ENCODE results near the gene CDK14. TPM values are rescaled to one million over a fixed set of nuclear protein-coding genes. Genes with fewer than 3 reads are reported as not detected.
A peak's percentile ranks its signal among the peaks of the same experiment; 100 is the strongest.

CDK14 gene
- 1.6 and 1.9 TPM in 2 replicates for total RNA-seq

DNA sequence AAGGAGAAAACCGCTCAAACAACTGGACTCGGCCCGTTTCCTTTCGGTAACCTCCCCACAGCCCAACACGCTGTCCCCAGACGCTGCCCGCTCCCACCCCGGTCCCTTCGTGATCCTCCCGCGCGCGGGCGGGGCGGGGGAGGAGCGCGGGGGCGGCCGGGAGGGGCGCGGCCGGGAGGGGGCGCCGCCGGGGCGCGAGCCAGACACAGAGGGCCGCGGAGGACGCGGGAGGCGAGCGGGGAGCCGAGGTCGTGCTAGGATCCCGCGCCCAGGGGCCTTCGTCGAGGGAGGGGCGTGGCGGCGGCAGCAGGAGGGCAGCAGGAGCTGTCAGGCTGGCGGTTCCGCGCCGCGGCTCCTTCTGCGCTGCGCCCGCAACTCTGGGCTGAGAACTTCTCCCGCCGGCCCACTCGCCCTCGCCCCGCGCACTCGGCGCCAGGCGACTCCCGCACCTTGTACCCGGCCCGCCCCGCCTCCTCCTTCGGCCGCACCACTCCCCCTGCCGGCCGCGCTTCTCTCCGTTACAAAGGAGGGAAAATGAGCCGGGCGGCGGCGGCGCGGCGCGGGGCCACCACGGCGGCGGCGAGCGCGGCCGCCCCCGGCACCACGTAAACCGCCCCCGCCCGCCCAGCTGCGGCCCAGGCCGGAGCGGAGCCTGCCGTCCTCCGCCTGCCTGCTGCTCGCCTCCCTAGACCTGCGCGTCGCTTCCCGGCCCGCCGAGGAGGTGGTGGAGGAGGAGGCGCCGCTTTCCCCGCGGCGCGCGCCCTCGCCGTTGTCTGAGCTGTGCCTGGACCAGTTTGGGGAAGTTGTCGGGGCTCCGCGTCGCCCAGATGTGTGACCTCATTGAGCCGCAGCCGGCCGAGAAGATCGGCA lies at the start of gene CDK14:
CDK14 (plus strand) TSS at position 521 of the 870 bp plus-strand sequence; CDS start at position 828, 307 bp downstream.
- Mint-ChIP-seq H3K4me1 (ENCODE audit: low read depth) (peaks cover 16% of the 10 kb centered on the region), H3K27me3 (ENCODE audit: insufficient read depth) (peaks cover 61% of the 10 kb centered on the region), H3K9me3 (no peaks in the 10 kb centered on the region), H3K27ac (no peak within 1 kb of the TSS), H3K4me3 (peak within 1 kb of the TSS; percentile 83), H3K36me3 (ENCODE audit: low read depth) (no peaks in the 10 kb centered on the region)
- intact Hi-C loops (cut with micrococcal nuclease), result no loop called here
- peak; percentile 24 for DNase-seq (ENCODE audit: low spot score)

DNA sequence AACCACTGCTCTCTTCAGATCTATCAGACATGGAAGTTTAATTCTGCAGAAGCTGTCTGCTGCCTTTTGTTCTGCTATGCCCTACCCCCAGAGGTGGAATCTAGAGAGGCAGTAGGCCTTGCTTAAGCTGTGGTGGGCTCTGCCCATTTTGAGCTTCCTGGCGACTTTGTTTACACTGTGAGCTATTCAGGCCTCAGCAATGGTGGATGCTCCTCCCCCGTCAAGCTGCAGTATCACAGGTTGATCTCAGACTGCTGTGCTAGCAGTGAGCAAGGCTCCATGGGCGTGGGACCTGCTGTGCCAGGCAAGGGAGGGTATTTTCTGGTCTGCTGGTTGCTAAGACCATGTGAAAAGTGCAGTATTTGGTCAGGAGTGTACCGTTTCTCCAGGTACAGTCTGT lies 45.1 kb upstream of the CDK14 start:
- intact Hi-C loops (cut with micrococcal nuclease), result no loop called here
- Mint-ChIP-seq H3K9me3 (no peaks in the 10 kb centered on the region), H3K27me3 (ENCODE audit: insufficient read depth) (peaks cover 2% of the 10 kb centered on the region), H3K27ac (no peak overlapping the region), H3K4me1 (ENCODE audit: low read depth) (no peaks in the 10 kb centered on the region), H3K36me3 (ENCODE audit: low read depth) (no peaks in the 10 kb centered on the region), H3K4me3 (no peak overlapping the region)
- DNase-seq (ENCODE audit: low spot score), result no peak

DNA sequence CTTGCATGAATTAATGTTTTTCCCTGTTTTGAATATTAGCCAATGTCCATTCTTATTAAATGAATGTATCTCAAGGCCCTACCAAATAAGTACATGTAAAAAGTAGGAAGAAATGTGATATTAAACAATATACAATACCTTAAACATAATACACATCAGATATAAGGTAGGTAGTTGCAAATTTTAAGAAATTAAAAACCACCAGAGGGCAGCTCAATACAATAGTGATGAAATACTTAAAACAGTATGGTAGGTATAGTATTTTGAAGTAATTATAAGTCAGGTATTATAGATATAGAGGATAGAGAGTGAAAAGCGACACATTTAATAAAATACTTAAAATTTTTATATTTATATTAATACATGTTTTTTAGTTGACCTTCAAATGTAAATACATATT lies 43.6 kb upstream of the CDK14 start:
- intact Hi-C loops (cut with micrococcal nuclease), result loop anchor here (1.0 kb wide), 1 partner anchor 77 kb away; no protein-coding TSS in a partner anchor
- H3K27ac Mint-ChIP-seq, result no peak overlapping the region

DNA sequence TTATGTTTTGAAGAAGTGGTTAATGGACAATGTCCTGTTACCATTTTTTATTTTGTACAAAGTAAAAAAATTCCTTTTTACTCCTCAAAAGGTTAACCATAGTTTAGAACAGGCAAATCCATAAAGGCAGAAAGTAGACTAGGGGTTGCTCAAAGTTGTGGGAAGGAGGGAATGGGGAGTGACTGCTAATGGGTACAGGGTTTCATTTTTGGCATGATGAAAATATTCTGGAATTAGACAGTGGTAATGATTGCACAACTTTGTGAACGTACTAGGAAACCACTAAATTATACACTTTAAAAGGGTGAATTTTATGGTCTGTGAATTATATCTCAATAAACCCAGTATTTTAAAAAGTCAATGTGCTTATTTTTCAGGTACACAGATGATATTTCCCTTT lies 35.4 kb upstream of the CDK14 start:
- Mint-ChIP-seq H3K4me1 (ENCODE audit: low read depth) (no peaks in the 10 kb centered on the region), H3K27me3 (ENCODE audit: insufficient read depth) (no peaks in the 10 kb centered on the region), H3K36me3 (ENCODE audit: low read depth) (no peaks in the 10 kb centered on the region), H3K4me3 (no peak overlapping the region), H3K27ac (no peak overlapping the region), H3K9me3 (no peaks in the 10 kb centered on the region)
- DNase-seq (ENCODE audit: low spot score), result no peak
- intact Hi-C loops (cut with micrococcal nuclease), result no loop called here

More for the DNA sequence above, 43.6 kb upstream of the CDK14 start:
- Mint-ChIP-seq H3K27me3 (ENCODE audit: insufficient read depth) (peaks cover 2% of the 10 kb centered on the region), H3K36me3 (ENCODE audit: low read depth) (no peaks in the 10 kb centered on the region), H3K4me1 (ENCODE audit: low read depth) (no peaks in the 10 kb centered on the region), H3K4me3 (no peak overlapping the region), H3K9me3 (no peaks in the 10 kb centered on the region)
- no peak for DNase-seq (ENCODE audit: low spot score)

DNA sequence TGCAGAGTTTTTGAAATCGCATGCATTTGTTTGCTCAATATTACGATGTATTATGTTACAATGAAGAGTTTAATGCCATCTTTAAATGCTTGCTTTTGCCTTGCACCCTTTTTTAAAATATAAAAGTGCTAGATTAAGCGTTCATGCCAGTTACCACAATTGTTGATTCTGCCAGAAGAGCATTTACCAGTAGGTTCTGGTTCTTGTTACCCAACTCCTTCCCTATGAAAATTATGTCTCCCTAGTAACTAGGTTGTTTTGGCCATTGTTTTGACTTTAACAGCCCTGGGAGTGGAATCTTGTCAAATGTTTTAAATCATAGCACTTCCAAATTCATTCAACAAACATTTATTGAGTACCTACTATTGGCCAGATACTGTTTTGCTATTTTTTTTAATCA lies 32.8 kb upstream of the CDK14 start:
- no peaks in the 10 kb centered on the region for H3K9me3 Mint-ChIP-seq
- no peak overlapping the region for H3K27ac Mint-ChIP-seq
- DNase-seq (ENCODE audit: low spot score), result no peak
- no peaks in the 10 kb centered on the region for H3K4me1 Mint-ChIP-seq (ENCODE audit: low read depth)
- H3K36me3 Mint-ChIP-seq (ENCODE audit: low read depth), result no peaks in the 10 kb centered on the region
- H3K4me3 Mint-ChIP-seq, result no peak overlapping the region
- intact Hi-C loops (cut with micrococcal nuclease), result no loop called here
- no peaks in the 10 kb centered on the region for H3K27me3 Mint-ChIP-seq (ENCODE audit: insufficient read depth)

DNA sequence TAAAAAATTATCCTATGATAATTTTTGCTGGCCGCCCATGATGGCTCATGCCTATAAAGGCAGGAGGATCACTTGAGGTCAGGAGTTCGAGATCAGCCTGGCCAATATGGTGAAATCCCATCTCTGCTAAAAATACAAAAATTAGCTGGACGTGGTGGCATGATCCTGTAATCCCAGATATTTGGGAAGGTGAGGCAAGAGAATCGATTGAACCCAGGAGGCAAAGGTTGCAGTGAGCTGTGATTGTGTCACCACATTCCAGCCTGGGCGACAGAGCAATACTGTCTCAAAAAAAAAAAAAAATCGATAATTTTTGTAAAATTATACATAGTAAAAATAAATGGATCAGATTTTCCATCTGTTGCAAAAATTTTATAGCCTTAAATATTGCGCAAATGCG lies 31.7 kb upstream of the CDK14 start:
- Mint-ChIP-seq H3K9me3 (no peaks in the 10 kb centered on the region), H3K36me3 (ENCODE audit: low read depth) (no peaks in the 10 kb centered on the region), H3K4me3 (no peak overlapping the region), H3K27ac (no peak overlapping the region), H3K4me1 (ENCODE audit: low read depth) (no peaks in the 10 kb centered on the region), H3K27me3 (ENCODE audit: insufficient read depth) (no peaks in the 10 kb centered on the region)
- DNase-seq (ENCODE audit: low spot score), result no peak
- intact Hi-C loops (cut with micrococcal nuclease), result no loop called here

DNA sequence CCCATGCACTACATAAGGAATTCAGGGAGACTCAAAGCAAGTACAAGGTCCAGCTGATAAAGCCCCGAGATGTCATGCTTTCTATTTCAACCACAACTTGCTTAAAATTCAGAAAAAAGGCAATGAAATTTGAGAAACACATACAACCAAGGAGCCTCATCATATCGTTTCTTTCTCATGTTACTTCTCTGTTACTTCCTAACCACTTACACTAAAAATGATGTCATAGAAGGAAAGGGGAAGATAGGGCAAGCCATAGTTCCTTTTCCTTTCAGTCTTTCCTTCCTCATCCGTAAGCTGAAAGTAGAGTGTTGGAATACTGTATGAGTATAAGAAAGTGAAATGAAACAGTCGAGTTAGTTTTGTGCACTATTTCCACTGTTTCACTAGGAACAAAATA lies 27.9 kb upstream of the CDK14 start:
- no peak overlapping the region for H3K27ac Mint-ChIP-seq
- no peak for DNase-seq (ENCODE audit: low spot score)
- no peak overlapping the region for H3K4me3 Mint-ChIP-seq
- intact Hi-C loops (cut with micrococcal nuclease), result no loop called here
- no peaks in the 10 kb centered on the region for H3K27me3 Mint-ChIP-seq (ENCODE audit: insufficient read depth)
- H3K36me3 Mint-ChIP-seq (ENCODE audit: low read depth), result no peaks in the 10 kb centered on the region
- no peaks in the 10 kb centered on the region for H3K9me3 Mint-ChIP-seq
- no peaks in the 10 kb centered on the region for H3K4me1 Mint-ChIP-seq (ENCODE audit: low read depth)

DNA sequence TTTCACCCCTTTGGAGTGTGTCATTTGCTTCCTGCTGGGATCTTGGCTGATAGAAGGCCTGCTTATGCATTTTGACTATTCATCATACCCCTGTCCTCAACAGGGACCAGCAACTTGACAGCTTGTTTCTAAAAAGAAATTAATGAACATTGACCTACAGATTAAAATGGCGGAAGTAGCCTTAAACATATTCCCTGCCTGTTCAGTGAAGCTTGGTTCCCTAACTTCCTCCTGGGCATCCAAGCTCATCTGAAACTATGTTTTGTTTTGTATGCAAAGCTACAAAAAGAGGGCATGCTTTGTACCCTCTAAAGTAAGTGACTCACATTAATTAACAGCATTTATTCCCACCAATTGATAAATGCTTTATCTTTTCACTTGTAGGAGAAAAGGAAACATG lies 26.8 kb upstream of the CDK14 start:
- Mint-ChIP-seq H3K27me3 (ENCODE audit: insufficient read depth) (no peaks in the 10 kb centered on the region), H3K4me3 (no peak overlapping the region), H3K9me3 (no peaks in the 10 kb centered on the region), H3K27ac (no peak overlapping the region), H3K36me3 (ENCODE audit: low read depth) (no peaks in the 10 kb centered on the region), H3K4me1 (ENCODE audit: low read depth) (no peaks in the 10 kb centered on the region)
- intact Hi-C loops (cut with micrococcal nuclease), result no loop called here
- no peak for DNase-seq (ENCODE audit: low spot score)

DNA sequence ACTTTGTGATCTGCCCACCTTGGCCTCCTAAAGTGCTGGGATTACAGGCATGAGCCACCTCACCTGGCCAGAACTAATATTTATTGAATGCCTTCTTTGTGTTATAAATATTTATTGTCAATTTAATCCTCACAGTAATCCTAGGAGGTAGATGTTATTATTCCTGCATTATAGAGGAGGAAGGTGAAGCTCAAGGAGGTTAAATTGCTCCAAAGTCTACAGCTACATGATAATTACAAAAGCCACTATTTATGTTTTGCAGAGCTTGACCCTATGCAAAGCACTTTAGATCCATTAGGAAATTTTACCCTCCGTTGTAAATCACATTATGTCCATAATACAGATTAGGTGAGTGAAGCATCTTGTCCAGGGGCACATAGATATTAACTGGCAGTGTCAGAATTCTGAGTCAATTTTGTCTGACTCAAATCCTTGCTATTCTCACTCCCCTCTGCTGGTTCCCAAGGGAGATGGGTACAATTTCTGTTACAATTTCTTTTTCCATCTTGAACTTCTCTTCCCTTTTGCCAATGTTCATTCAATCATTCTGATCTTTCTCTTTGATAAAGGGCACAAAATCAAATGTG lies 25.7 kb upstream of the CDK14 start:
- Mint-ChIP-seq H3K27ac (no peak overlapping the region), H3K36me3 (ENCODE audit: low read depth) (no peaks in the 10 kb centered on the region), H3K9me3 (no peaks in the 10 kb centered on the region), H3K4me1 (ENCODE audit: low read depth) (no peaks in the 10 kb centered on the region), H3K4me3 (no peak overlapping the region), H3K27me3 (ENCODE audit: insufficient read depth) (no peaks in the 10 kb centered on the region)
- intact Hi-C loops (cut with micrococcal nuclease), result no loop called here
- no peak for DNase-seq (ENCODE audit: low spot score)

DNA sequence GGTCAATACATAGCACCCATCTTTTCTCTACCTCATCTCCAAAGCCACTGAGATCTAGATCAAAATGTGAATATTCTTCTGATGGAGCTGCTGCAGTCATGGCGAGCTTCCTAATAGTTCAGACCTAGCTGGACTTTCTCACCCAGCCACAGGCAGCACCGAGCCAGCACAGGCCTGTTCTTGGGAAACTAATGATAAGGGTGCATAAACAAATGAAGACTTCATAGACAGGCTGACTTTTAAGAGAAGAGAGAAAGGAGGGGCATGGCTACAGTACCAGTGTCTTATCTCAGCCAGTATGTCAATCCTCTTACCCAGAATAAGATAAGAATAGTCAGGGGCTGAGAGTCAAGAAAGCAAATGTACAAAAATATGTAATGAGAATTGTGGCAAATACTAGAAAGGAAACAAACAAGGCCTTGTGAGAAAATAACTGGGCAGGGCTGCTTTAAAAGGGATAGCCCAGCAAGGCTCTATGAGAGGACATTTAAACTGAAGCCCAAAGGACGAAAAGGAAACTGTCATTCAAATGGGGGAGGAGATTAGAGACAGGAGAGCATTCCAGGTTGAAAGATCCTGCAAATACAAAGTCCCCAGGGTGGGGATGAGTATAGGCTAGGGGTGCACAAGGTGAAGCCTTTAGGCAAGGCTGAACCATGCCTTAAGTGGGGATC lies 21.8 kb upstream of the CDK14 start:
- DNase-seq (ENCODE audit: low spot score), result no peak
- no peaks in the 10 kb centered on the region for H3K36me3 Mint-ChIP-seq (ENCODE audit: low read depth)
- no peaks in the 10 kb centered on the region for H3K27me3 Mint-ChIP-seq (ENCODE audit: insufficient read depth)
- H3K4me1 Mint-ChIP-seq (ENCODE audit: low read depth), result no peaks in the 10 kb centered on the region
- no peak overlapping the region for H3K27ac Mint-ChIP-seq
- H3K4me3 Mint-ChIP-seq, result no peak overlapping the region
- no peaks in the 10 kb centered on the region for H3K9me3 Mint-ChIP-seq
- intact Hi-C loops (cut with micrococcal nuclease), result no loop called here

DNA sequence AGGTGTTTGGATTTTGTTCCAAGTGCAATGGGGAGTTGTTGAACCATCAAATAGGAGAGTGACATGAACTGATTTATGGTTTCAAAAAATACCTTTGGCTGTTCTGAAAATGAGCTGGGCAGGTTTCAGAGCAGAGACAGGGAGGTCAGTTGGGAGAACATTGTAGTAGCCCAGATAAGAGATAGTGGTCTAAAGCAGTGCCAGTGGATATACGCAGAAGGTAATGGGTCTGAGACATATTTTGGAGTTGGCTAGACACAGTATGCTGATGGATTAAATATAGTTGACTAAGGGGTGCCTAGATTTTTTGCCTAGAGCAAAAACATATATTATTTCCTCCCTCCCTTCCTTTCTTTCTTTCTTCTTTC lies 21.3 kb upstream of the CDK14 start:
- no peak overlapping the region for H3K4me3 Mint-ChIP-seq
- intact Hi-C loops (cut with micrococcal nuclease), result no loop called here
- no peaks in the 10 kb centered on the region for H3K9me3 Mint-ChIP-seq
- DNase-seq (ENCODE audit: low spot score), result no peak
- H3K4me1 Mint-ChIP-seq (ENCODE audit: low read depth), result no peaks in the 10 kb centered on the region
- no peaks in the 10 kb centered on the region for H3K27me3 Mint-ChIP-seq (ENCODE audit: insufficient read depth)
- H3K36me3 Mint-ChIP-seq (ENCODE audit: low read depth), result no peaks in the 10 kb centered on the region
- H3K27ac Mint-ChIP-seq, result no peak overlapping the region

DNA sequence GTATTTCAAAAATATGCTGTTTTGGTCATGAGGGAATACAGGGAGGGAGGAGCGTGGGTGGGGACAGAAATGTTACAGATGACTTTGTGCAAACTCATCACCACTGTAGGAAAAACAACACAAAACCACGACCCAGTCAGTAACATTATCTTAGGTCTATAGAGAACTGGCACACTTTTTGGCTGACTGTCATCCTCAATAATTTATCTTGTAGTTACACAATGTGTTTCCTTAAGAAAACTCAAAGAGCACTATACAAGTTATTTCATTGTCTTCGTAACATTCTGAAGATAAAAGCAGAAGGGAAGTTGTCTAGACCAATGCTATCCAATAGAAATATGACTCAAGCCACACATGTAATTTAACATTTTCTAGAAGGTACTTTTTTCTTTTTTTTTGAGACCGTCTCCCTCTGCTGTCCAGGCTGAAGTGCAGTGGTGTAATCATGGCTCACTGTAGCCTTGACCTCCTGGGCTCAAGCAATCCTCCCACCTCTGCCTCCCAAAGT lies 16.9 kb upstream of the CDK14 start:
- no peak for DNase-seq (ENCODE audit: low spot score)
- Mint-ChIP-seq H3K9me3 (no peaks in the 10 kb centered on the region), H3K4me1 (ENCODE audit: low read depth) (no peaks in the 10 kb centered on the region), H3K36me3 (ENCODE audit: low read depth) (no peaks in the 10 kb centered on the region), H3K4me3 (no peak overlapping the region), H3K27me3 (ENCODE audit: insufficient read depth) (no peaks in the 10 kb centered on the region), H3K27ac (no peak overlapping the region)
- intact Hi-C loops (cut with micrococcal nuclease), result no loop called here

DNA sequence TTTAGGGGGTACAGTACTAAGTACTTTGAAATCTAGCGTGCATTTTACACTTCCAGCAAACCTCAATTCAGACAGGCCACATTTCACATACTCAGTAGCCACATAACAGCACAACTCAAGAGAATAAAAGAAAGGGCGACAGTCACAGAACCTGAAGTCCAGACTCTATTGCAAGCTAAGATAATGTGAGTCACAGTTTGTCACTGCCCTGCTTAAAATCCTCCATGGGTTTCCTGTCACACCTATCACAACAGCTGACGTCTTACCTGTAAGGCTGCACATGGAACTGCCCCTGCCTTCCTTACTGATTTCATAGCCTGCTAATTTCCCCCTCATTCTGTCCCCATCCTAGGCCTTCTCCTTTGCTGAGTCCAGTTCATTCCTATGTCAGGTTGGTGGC lies 16.1 kb upstream of the CDK14 start:
- no peaks in the 10 kb centered on the region for H3K4me1 Mint-ChIP-seq (ENCODE audit: low read depth)
- H3K4me3 Mint-ChIP-seq, result no peak overlapping the region

More for the DNA sequence above, 16.1 kb upstream of the CDK14 start:
- H3K9me3 Mint-ChIP-seq, result no peaks in the 10 kb centered on the region
- DNase-seq (ENCODE audit: low spot score), result no peak
- no peaks in the 10 kb centered on the region for H3K27me3 Mint-ChIP-seq (ENCODE audit: insufficient read depth)
- intact Hi-C loops (cut with micrococcal nuclease), result no loop called here
- no peak overlapping the region for H3K27ac Mint-ChIP-seq
- no peaks in the 10 kb centered on the region for H3K36me3 Mint-ChIP-seq (ENCODE audit: low read depth)

Data from activated T-helper 1 cell treated with anti-CD3 and anti-CD28 coated beads, Interleukin-12 subunit alpha, Interleukin-12 subunit beta, Interleukin-2, Interleukin-4 antibody, amounts not matched to agents 30 ng/mL and 10 ng/mL and 1 ng/mL, durations not matched to agents 14 hours and 24 hours and 36 hours (primary cell).